Subcutaneous adipose tissue (tissue), 4 donors: Measurements from ENCODE around the gene GMDS. TPM values are rescaled to one million over a fixed set of nuclear protein-coding genes. Genes with fewer than 3 reads are reported as not detected.

ENCODE experiments used
- CTCF ChIP-seq: fragments of 450-650 bp; IDR thresholded peaks from one replicate; pipeline ENCODE4 v1.5.1; 2016; ENCODE audit warnings: low read depth, mild to moderate bottlenecking, control low read depth, antibody characterized with exemption, moderate library complexity
- total RNA-seq, 4 donors: library from RNA; depleted of rRNA; stranded (reverse); fragments of >200 nt; gene quantifications; one replicate each; pipeline ENCODE4 v1.1.0, GENCODE V29; 2016

GMDS gene
- total RNA-seq, 4 donors from 2014 or later, result 10.1 to 17.3 (median 13.9) TPM

- TF ChIP-seq CTCF, result no peak
Observed at GRCh38 chr6:1995636-1996035, 249.8 kb downstream of the GMDS start.

- TF ChIP-seq CTCF, result no peak
Observed at GRCh38 chr6:1993042-1993441, 252.4 kb downstream of the GMDS start.

GRCh38 chr6:1991332-1991878 is 254.0 kb downstream of the GMDS start:
- TF ChIP-seq CTCF, result no peak

GRCh38 chr6:1988843-1989242 is 256.6 kb downstream of the GMDS start:
- TF ChIP-seq CTCF, result no peak

- no peak for TF ChIP-seq CTCF
Observed at GRCh38 chr6:1987640-1988039, 257.8 kb downstream of the GMDS start.

GRCh38 chr6:1986454-1987243 is 258.8 kb downstream of the GMDS start:
- TF ChIP-seq CTCF, result no peak

- no peak for TF ChIP-seq CTCF
Observed at GRCh38 chr6:1984346-1984994, 260.9 kb downstream of the GMDS start.
